HS-5 (cell line): ENCODE data around the gene REC114.
A peak's percentile ranks its signal among the peaks of the same experiment; 100 is the strongest.
"Not testable (repeated sequence)": the region's sequence is repeated elsewhere in the genome, so short reads cannot be mapped to it uniquely, and the experiment has no call there.

Experiments used
- DNase-seq: peaks from one replicate; pipeline ENCODE4 v3.0.0-alpha.2; 2012; ENCODE audit warnings: low read depth

REC114 gene

GRCh38 chr15:73577593-73577992 is 134.6 kb downstream of the REC114 start:
- DNase-seq = not testable (repeated sequence)

- no peak for DNase-seq
These were observed 135.1 kb downstream of the REC114 start for GRCh38 chr15:73578026-73578425.

GRCh38 chr15:73582851-73583379 is 140.0 kb downstream of the REC114 start:
- no peak for DNase-seq

GRCh38 chr15:73583544-73583943 is 140.6 kb downstream of the REC114 start:
- DNase-seq = no peak

GRCh38 chr15:73584699-73585420 is 141.9 kb downstream of the REC114 start:
- no peak for DNase-seq

- no peak for DNase-seq
These were observed 143.1 kb downstream of the REC114 start for GRCh38 chr15:73585871-73586654.

- no peak for DNase-seq
These were observed 146.8 kb downstream of the REC114 start for GRCh38 chr15:73589766-73590165.

GRCh38 chr15:73590263-73590662 is 147.3 kb downstream of the REC114 start:
- no peak for DNase-seq

- DNase-seq = no peak
These were observed 150.5 kb downstream of the REC114 start for GRCh38 chr15:73593304-73594074.

- DNase-seq = no peak
These were observed 151.1 kb downstream of the REC114 start for GRCh38 chr15:73594109-73594508.

GRCh38 chr15:73596174-73596573 is 153.2 kb downstream of the REC114 start:
- no peak for DNase-seq

GRCh38 chr15:73597036-73597638 is 154.2 kb downstream of the REC114 start:
- no peak for DNase-seq

GRCh38 chr15:73598530-73599160 is 155.7 kb downstream of the REC114 start:
- DNase-seq = no peak

- peak; percentile 28 for DNase-seq
These were observed 157.0 kb downstream of the REC114 start for GRCh38 chr15:73599934-73600333.

- DNase-seq = no peak
These were observed 157.7 kb downstream of the REC114 start for GRCh38 chr15:73600413-73601335.

- no peak for DNase-seq
These were observed 158.8 kb downstream of the REC114 start for GRCh38 chr15:73601451-73602445.

GRCh38 chr15:73602446-73602843 is 159.5 kb downstream of the REC114 start:
- no peak for DNase-seq

GRCh38 chr15:73602992-73603391 is 160.0 kb downstream of the REC114 start:
- DNase-seq = no peak

GRCh38 chr15:73604477-73604876 is 161.5 kb downstream of the REC114 start:
- no peak for DNase-seq
